ENCODE data around the gene RHEB.

RHEB gene

DNA sequence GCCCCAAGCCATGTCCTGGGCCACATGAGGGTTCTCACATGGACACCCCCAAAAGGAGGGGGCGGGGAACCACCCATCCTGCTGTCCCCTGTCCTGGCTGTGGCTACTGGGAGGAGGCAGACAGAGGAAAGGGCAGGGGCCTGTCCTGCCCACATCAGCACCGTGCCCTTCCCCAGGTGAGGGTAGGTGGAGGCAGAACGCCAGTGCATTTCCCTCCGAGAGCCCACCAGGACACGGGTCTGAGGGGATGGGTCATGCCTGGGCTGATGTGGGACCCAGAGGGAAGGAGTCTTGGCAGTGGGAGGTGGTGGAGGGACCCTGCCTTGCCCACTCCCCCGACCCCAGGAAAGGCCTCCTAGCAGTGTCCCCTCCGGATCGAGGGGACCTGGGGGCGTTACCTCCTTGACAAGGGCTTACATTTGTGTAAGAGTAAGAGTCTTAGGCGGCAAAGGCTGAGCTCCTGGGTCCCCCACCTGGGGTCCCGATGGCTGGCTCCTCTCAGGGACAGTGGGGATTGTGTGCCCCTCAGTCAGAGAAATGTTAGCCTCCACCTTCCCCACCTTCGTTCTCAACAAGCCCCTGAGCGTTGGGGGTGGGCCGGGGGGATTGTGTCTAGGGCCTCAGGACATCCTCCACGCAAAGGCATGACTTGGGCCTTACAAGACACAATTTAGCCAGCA is 85.8 kb downstream of the RHEB start:
- no peak for DNase-seq (ENCODE audit: low read depth in 2 of 2, low spot score in 1 of 2)

DNA sequence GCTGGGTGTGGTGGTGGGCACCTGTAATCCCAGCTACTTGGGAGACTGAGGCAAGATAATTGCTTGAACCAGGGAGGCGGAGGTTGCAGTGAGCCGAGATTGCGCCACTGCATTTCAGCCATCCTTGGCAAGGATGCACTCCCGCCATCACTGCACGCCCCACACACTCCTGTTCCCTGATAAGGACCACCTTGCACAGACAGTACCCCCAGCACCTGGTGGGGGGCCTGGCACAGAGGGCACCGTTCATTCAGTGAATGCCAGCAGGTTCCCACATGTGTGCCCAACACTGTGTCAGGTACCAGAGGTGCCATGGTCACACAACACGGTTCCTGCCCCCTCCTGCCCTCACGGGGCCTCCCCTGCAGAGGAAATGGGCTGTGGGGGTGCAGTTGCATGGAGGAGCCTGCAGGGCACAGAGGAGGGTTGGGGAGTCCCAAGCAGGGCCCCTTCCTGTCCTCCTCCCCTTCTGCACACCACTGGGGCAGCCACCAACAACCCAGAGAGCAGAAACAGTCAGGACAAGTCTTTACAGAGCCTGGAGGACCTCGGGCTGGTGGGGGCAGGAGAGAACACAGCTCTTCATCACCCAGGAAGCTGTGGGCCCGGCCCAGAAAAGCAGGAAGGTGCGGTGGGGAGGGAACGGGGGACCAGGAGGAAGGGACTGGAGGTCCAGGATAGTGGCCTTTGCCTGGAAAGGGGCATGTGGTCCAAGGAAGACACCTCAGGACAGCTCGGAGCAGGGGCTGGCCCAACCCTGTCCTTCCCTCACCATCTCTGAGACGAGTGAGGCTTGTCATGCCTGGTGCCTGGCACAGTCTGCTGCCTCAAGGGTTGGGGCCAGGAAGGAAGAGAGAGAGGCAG is 86.8 kb downstream of the RHEB start:
- no peak for DNase-seq (ENCODE audit: low read depth in 2 of 2, low spot score in 1 of 2)

DNA sequence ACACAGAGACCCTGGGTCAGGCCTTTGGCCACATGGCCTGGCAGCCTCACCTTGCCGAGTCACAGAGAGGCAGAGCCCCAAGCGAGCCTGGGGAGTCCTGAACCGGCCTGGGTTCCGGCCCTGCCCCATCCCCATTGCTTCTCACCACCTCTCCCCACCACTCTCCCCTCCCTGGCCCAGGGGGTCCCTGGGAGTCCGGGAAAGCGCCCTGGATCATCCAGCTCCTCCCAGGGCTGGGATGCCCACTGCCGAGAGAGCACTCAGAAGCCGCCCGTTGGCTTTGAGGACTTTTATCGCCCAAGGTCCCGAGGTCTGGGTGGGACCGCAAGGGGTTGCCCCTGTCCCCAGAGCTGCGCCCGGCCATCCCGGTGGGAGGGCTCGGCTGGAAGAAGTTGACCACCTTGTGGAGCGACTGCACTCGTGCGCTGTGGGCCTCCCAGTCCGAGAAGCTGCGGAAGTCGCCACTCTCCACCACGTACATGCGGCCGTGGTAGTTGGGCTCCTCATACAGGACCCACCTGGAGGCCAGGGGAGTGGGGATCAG is 87.9 kb downstream of the RHEB start:
- DNase-seq (ENCODE audit: low read depth in 2 of 2, low spot score in 1 of 2), result no peak

DNA sequence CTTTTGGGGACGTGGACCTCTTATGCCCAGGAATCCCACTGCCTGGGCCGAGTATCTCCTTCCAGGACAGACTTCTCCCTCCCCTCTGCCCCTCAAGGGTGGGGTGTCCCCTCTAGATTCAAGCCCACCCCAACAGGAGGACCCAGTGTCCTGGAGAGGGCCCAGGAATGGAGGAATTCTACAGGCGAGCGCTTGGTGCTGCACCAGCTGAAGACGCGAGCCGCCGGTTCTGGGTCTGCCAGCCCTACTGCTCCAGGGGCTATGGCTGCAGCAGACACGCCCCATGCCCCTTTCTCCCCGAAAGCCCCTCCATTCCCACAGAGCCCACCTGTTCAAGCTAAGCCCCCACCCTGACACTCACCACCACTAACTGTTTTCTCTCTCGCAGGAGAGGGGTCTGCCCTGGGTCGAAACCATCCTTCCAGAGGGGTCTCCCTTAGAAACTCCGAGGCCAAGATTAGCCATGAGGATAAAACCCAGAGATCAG is 88.4 kb downstream of the RHEB start:
- no peak for DNase-seq (ENCODE audit: low read depth in 2 of 2, low spot score in 1 of 2)

DNA sequence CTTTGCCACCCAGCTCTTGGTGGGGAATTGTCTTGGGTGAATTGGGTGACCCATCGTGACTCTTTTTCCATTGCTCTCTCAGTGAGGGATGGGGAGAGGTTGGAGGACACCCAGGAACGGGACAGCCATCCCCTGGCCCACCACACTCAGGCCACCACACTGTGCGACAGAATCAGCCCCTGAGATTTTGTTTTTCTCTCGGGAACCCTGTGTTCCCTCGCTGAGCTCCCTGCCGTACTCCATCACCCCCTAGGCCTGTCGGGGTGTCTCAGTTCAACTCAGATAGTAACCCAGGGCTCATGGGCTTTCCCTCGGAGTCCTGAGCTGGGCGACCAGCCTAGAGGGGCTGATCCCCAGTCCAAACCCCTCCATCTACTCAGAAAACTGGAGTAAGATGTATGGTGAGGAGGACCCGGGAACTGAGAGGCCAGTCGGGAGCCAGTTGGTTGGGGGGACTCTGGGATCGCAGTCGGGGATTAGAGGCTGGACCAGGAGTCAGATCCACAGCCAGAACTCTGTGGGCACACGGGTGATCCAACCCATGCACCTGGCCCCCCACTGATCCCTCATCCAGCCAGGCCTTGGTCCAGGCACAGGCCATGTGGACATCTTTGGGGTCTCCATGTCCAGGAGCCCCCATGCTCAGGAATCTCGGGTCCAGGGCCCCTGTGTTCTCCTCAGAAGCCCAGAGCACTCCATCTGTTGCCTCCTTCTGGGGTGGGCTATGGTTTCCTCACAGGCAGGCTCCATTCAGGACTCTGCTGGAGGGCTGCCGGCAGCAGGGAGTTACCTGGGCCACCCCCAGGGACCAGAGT is 89.1 kb downstream of the RHEB start:
- DNase-seq (ENCODE audit: low read depth in 2 of 2, low spot score in 1 of 2), result no peak

DNA sequence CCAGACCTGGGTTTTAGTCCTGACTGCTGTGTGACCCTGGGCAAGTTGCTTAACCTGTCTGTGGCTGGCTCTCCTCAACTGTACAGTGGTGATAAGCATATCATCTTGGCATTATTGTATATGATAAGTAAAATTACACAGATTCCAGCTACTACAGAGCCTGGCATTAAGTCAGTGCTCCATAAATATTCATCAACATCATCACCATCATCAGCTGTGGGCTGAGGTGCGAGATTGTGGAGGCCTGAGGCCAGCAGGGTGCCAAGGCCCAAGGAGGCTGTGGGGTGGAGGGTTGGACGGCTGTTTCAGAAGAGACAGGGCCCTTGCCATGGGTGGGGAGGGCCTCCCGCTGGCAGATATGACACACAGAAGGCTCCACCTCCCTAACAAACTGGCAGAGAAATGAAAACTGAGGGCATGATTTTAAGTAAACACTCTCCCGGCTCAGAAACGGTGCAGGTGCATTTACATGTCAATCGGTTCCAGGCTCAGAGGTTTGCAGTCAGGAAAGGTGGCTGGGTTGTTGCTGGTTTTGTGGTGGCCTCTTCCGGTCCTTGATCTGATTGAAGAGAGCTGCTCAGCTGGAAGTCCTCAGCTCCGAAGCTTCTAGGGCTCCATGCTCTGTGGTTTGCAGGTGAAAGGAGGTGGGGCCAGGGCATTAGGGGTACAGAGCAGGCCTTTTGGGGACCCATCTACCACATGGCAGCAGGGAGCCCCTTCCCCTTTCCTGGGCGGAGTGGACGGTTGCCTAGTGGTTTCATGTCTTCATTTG is 89.9 kb downstream of the RHEB start:
- peak in 1 of 2 donors; percentile 29 for DNase-seq (ENCODE audit: low read depth in 2 of 2, low spot score in 1 of 2)

DNA sequence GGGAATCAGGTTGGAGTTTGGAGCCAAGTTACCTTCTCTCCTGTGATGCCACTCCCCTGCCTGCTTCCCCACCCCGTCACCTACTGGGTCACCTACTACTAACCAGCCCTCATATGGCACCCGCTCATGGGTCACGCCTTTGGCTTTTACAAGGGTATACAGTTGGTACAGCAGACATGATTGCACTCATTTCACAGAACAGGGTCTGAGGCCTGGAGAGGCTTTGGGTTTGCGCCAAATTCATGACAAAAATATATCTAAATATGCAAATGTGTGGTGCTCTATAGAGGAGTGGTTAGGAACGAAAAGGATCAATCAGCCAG is 90.5 kb downstream of the RHEB start:
- DNase-seq (ENCODE audit: low read depth in 2 of 2, low spot score in 1 of 2), result no peak

DNA sequence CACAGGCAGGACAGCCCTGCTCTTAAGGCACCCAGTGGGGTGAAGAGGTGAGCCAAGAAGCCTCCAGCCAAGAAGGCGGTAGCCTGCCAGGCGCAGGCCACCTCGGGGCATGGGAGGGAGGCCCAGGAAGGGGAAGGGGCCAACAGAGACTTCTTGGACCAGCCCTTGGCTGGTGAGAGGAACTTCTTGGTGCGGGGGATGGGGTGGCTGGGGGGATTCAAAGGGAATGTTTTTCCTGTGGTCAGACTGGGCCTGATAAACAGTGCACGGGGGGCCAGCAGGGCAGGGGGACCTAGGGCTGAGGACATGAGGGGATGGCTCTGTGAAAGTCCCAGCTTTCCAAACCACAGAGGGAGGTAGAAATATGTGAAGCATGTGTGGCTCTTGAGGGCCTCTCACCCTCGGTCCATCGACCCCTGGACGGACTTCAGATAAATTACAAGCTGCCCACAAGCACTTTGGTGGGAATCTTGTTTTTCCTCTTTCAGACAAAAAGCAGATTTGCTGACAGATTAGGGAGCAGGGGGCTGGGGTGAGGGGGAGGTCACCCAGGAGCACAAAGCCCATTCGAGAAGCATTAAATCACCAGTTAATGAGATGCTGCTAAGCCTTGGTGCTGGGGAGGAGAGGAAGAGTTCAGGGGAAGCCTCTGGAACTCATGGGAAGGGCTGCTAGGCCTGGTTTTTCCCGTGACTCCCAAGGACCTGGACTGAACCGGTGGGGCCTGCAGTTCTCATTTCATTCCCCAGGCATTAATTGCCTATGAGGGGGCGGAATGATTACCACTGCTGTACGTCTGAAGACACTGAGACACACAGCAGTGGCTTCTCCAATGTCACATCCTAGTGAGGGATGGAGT is 91.1 kb downstream of the RHEB start:
- no peak for DNase-seq (ENCODE audit: low read depth in 2 of 2, low spot score in 1 of 2)

DNA sequence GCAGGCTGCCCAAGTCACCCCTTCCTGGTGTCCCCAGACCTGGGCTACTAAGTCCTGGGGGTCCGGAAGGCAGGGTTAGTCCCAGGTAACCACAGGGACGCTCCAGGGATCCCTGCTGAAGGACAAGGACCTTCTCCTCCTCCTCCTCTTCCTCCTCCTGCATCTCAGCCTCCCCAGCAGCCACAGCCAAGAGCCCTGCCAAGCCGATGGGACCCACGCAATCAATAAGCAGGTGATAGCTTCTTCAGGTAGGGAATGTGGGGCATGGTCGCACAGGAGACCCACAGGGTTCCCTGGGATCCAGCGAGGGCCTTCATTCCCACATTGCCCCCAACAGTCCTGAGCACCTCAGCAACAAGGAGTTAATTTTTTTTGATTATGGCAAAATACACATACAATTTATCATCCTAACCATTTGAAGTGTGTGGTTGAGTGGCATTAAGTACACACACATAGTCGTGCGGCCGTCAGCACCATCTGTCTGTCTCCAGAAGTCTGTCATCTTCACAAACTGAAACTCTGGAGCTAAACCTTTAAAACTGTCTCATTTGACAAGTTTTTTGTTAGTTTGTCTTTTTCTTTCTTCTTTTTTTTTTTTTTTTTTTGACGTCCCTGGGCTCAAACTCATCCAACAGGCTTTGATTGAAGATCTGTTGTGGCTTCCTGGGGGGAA is 91.9 kb downstream of the RHEB start:
- DNase-seq (ENCODE audit: low read depth in 2 of 2, low spot score in 1 of 2), result no peak

DNA sequence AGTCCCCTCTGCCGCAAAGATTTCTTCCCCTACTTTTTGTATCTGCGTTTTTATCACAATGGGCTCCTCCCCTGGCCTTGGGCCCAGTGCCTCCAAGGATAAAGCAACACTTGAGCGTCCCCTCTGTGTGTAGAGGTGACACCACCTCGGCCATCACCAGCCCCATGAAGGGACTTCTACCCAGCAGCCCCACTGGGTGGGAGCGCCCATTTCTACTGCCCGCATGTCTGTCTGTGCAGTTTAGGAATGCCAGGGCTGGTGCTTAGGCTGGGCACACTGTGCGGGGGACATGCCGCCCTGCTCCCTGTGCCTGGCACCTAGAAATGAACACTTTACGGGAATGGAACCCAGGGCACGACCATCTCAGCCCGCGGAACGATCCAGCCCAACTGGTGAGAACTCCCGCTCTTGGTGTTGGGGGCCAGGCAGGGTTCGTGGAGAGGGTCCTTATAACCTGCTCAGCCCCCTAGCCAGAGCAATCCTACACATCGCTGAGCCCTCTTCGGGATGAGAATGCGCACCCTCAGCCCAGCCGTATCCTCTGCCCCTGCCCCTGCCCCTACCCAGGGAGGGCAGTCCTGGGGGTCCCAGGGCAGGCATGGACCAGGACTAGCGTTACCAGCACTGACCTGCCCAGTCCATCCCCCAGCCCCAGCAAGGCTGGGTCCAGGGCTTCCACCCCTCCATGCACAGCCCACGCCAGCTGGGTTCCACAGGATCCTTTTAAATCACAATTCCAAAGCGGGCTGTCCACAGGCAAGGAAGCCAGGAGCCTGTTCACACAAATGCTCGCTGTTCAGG is 92.6 kb downstream of the RHEB start:
- no peak for DNase-seq (ENCODE audit: low read depth in 2 of 2, low spot score in 1 of 2)

DNA sequence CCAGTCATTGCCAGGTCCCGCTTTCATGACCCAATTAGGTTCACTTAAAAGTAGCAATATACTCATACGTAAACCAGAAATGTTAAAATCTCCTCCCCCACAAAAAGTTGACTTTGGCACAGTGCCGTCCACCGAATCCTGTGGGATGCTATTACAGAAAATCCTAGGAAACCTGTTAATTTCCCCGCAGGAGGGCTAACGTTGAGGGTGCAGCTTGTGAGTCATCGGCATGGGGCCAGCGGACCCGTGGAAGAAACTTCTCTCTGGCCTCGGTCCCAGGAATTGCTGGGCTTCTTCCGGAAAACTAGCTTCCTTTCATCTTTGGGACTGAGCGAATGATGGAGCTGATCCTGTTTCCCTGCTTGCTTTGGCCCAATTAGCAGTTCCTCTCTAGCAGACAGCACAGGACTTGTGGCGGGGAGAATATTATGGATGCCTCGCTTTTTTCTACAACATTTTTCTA is 93.2 kb downstream of the RHEB start:
- DNase-seq (ENCODE audit: low read depth in 2 of 2, low spot score in 1 of 2), result no peak

DNA sequence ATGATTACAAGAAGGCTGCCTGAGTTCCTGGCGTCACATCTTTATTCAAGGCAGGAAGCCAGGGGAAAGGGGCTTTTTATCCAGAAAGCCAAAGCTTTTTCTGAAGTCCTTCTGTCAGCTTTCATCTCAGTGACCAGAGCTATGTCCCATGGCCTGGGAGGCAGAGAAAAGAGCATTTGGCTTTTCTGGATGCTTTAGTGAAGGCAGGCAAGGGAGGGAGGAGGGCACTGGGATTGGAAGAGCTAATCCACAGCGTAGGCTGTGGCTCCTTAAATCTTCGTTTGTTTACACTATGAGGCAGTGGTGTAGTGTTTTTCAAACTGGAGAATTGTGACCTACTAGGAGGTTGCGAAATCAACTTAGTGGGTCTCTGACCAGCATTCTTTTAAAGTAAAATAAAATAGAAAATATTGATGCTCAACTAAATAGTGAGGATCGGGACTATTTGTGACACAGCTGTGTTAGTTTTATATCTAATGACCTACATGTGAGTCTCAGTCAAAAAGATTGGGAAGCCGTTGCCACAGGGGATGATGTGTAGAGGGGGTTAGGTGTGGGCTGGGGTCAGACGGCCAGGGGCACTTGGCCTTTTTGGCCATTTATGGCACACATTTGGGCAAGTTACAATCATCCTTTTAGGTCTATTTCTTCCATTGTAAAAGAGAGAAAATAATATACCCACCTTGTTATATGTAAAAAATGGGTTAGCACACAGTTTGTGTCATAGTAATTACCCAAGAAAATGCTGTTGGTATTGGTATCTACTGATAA is 93.8 kb downstream of the RHEB start:
- DNase-seq (ENCODE audit: low read depth in 2 of 2, low spot score in 1 of 2), result no peak

DNA sequence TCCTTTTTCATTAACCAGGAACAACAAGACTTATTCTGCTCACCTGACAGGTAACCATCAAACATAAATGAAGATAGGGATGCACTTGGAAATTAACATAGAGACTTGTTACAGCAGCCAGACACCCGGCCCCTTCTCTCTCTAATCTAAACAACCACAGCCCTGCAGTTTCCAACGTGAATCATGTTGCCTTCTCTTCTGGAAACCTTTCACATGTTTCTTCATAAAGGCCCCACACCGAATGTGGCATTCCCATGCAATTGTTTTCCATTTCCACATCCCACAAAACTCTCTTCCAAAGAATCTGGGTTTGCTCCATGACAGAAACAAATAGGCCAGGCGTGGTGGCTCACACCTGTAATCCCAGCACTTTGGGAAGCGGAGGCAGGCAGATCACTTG is 94.9 kb downstream of the RHEB start:
- DNase-seq (ENCODE audit: low read depth in 2 of 2, low spot score in 1 of 2), result no peak

DNA sequence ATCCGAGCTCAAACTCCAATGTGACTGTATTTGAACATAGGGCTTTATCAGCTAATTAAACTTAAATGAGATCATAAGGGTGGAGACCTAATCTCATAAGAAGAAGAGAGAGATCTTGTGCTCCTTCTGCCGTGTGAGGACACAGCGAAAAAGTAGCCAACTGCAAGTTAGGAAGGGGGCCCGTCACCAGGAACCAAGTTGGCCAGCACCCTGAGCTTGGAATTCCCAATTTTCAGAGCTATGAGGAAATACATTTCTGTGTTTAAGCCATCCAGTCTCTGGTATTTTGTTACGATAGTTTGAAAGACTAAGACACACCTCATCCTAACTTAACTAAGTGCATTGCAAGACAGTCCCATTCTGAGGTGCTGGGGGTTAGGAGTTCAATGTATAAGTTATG is 95.8 kb downstream of the RHEB start:
- DNase-seq (ENCODE audit: low read depth in 2 of 2, low spot score in 1 of 2), result no peak

DNA sequence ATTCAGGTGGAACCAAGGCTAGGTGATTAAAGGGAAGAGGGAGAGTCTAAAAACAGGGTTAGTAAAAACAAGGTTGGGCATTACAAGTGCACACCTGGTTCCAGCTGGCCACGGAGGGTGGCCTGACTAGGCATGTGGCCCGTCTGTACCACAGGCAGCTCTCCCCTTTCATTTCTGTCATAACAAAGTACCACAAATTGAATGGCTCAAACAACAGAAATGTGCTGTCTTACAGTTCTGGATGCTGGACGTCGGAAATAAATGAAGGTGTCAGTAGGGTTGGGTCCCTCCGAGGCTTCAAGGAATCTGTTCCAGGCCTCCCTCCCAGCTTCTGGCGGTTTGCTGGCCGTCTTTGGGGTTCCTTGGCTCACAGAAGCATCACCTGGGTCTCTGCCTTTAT is 96.5 kb downstream of the RHEB start:
- no peak for DNase-seq (ENCODE audit: low read depth in 2 of 2, low spot score in 1 of 2)

DNA sequence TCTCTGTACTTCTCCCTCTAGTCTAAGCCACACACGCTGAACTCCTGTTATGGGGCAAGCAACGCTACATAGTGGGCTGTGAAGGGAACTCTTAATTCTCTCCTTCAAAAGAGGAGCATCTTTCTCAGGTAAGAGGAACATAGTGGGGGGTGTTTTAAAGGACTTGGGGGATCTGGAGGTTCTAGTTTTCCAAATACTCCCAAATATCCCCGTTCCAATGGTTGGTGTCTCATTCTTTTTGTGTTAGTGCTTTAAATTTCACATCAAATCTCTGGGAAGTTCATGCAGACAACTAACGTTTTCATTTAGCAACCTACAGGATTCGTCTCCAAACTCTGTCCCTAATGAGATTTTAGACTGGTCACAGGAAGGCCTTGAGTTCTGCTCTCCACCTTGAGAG is 97.5 kb downstream of the RHEB start:
- no peak for DNase-seq (ENCODE audit: low read depth in 2 of 2, low spot score in 1 of 2)

DNA sequence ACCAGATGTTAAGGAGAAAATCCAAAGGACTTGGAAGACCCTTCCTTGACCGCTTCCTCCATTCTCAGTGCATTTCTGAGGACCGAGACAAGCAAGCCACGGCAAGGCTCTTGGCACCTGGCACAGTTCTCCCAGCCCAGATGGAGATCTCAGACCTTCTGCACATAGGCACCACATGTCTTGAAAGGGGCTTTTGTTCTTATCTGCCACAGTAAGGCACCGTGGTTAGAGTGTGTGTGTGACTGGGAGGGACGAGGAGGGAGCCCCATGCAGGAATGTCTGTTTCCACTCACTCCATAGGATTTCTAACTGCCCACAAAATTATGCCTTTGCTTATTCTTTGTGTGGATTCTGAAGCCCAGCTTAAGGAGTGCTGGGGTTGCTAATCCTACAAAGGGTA is 99.6 kb downstream of the RHEB start:
- DNase-seq (ENCODE audit: low read depth in 2 of 2, low spot score in 1 of 2), result no peak

DNA sequence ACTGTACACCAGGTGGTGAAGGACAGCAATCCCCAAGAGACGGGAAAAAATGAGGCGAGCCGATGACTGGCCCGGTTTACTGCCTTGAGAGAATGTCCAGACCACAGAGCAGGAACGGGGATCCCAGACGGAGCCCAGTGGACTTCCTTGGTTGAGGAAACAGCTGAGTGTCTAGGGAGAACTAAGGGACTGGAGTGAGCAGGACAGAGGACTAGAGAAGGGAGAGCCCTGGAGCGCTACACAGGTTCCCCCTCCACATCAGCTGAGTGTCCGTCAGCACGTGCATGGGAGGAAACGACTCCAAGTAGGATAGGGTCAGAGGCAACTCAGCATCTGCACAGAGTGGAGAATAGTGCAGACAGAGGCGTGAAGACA is 102.8 kb downstream of the RHEB start:
- DNase-seq (ENCODE audit: low read depth in 2 of 2, low spot score in 1 of 2), result no peak
